Type B pancreatic cell (in vitro differentiated cells): Measurements from ENCODE around the gene GOLGA6C. TPM values are rescaled to one million over a fixed set of nuclear protein-coding genes. Genes with fewer than 3 reads are reported as not detected.

Experiments used
- DNase-seq: peaks from one replicate; pipeline ENCODE4 v3.0.0; 2021; ENCODE audit warnings: mixed read lengths; ENCODE audit not compliant: unreplicated experiment; ENCODE audit errors: extremely low spot score
- H3K27ac Mint-ChIP-seq: 2 replicates; pipeline ENCODE4 v1.8.0; 2021; ENCODE audit warnings: mild to moderate bottlenecking, mixed read lengths
- H3K27me3 Mint-ChIP-seq: 2 replicates; pipeline ENCODE4 v1.8.0; 2021; ENCODE audit warnings: mixed read lengths
- H3K36me3 Mint-ChIP-seq: 2 replicates; pipeline ENCODE4 v1.8.0; 2021; ENCODE audit warnings: mixed read lengths
- H3K4me1 Mint-ChIP-seq: one replicate; pipeline ENCODE4 v1.8.0; 2021; ENCODE audit warnings: mixed read lengths; ENCODE audit not compliant: unreplicated experiment
- H3K4me3 Mint-ChIP-seq: 2 replicates; pipeline ENCODE4 v1.8.0; 2021; ENCODE audit warnings: mild to moderate bottlenecking, mixed read lengths
- H3K9me3 Mint-ChIP-seq: 2 replicates; pipeline ENCODE4 v1.8.0; 2021; ENCODE audit warnings: mixed read lengths
- CTCF ChIP-seq: fragments of 200-600 bp; sonication (generic); conservative IDR thresholded peaks from 2 replicates; pipeline ENCODE4 v1.5.0; 2021; ENCODE audit warnings: antibody characterized with exemption, mild to moderate bottlenecking
- total RNA-seq: library from RNA; stranded (reverse); gene quantifications from 2 replicates; pipeline ENCODE4 v1.2.1, GENCODE V29; 2021; ENCODE audit warnings: low replicate concordance

Gene GOLGA6C
- total RNA-seq, 1 donor from 2014 or later = not detected

- H3K4me1 Mint-ChIP-seq = no peaks in the 10 kb centered on the region
- H3K9me3 Mint-ChIP-seq = no peaks in the 10 kb centered on the region
- peaks cover 11% of the 10 kb centered on the region for H3K27me3 Mint-ChIP-seq
- TF ChIP-seq CTCF = no peak
- no peak overlapping the region for H3K27ac Mint-ChIP-seq
- no peak for DNase-seq
- no peak overlapping the region for H3K4me3 Mint-ChIP-seq
- H3K36me3 Mint-ChIP-seq = no peaks in the 10 kb centered on the region
These were observed 26.3 kb upstream of the GOLGA6C start for GRCh38 chr15:75231836-75232235.

- peaks cover 8% of the 10 kb centered on the region for H3K27me3 Mint-ChIP-seq
- DNase-seq = no peak
- no peak for TF ChIP-seq CTCF
These were observed 25.8 kb upstream of the GOLGA6C start for GRCh38 chr15:75232252-75232813.

GRCh38 chr15:75232826-75233503 is 25.2 kb upstream of the GOLGA6C start:
- no peak for TF ChIP-seq CTCF
- H3K4me1 Mint-ChIP-seq = no peaks in the 10 kb centered on the region

More at GRCh38 chr15:75232252-75232813, 25.8 kb upstream of the GOLGA6C start:
- Mint-ChIP-seq H3K27ac (no peak overlapping the region), H3K4me3 (no peak overlapping the region), H3K4me1 (no peaks in the 10 kb centered on the region), H3K36me3 (no peaks in the 10 kb centered on the region), H3K9me3 (no peaks in the 10 kb centered on the region)

GRCh38 chr15:75233504-75234190 is 24.5 kb upstream of the GOLGA6C start:
- no peaks in the 10 kb centered on the region for H3K9me3 Mint-ChIP-seq
- no peaks in the 10 kb centered on the region for H3K4me1 Mint-ChIP-seq
- no peak for TF ChIP-seq CTCF
- no peak for DNase-seq
- no peak overlapping the region for H3K27ac Mint-ChIP-seq
- no peak overlapping the region for H3K4me3 Mint-ChIP-seq
- H3K36me3 Mint-ChIP-seq = no peaks in the 10 kb centered on the region
- H3K27me3 Mint-ChIP-seq = peaks cover 6% of the 10 kb centered on the region

More at GRCh38 chr15:75232826-75233503, 25.2 kb upstream of the GOLGA6C start:
- no peak overlapping the region for H3K27ac Mint-ChIP-seq
- H3K36me3 Mint-ChIP-seq = no peaks in the 10 kb centered on the region
- H3K9me3 Mint-ChIP-seq = no peaks in the 10 kb centered on the region
- peaks cover 6% of the 10 kb centered on the region for H3K27me3 Mint-ChIP-seq
- no peak for DNase-seq
- H3K4me3 Mint-ChIP-seq = no peak overlapping the region

- Mint-ChIP-seq H3K27me3 (peaks cover 7% of the 10 kb centered on the region), H3K4me1 (no peaks in the 10 kb centered on the region), H3K36me3 (no peaks in the 10 kb centered on the region), H3K9me3 (no peaks in the 10 kb centered on the region), H3K4me3 (no peak overlapping the region), H3K27ac (no peak overlapping the region)
- no peak for DNase-seq
- TF ChIP-seq CTCF = no peak
These were observed 23.8 kb upstream of the GOLGA6C start for GRCh38 chr15:75234191-75234810.
